A172 (cell line): Measurements from ENCODE around the gene PLPP1. TPM values are rescaled to one million over a fixed set of nuclear protein-coding genes. Genes with fewer than 3 reads are reported as not detected.

Experiments
- DNase-seq: peaks from one replicate; pipeline ENCODE4 v3.0.0-alpha.2; 2015; ENCODE audit warnings: low spot score
- total RNA-seq: library from RNA; depleted of rRNA; stranded (reverse); fragments of >200 nt; shearing (Covaris generic); gene quantifications from 2 replicates; pipeline ENCODE4 v1.2.3, GENCODE V29; 2014; rRNA removed

The PLPP1 gene
- total RNA-seq, 1 experiment from 2014 or later, result 35.8 TPM

- DNase-seq, result no peak
Measured at GRCh38 chr5:55409775-55410174, 125.0 kb downstream of the PLPP1 start.

- no peak for DNase-seq
Measured at GRCh38 chr5:55407984-55408383, 126.8 kb downstream of the PLPP1 start.

- DNase-seq, result peak; percentile 44
Measured at GRCh38 chr5:55407059-55407684, 127.6 kb downstream of the PLPP1 start.

GRCh38 chr5:55406292-55406691 lies 128.5 kb downstream of the PLPP1 start:
- no peak for DNase-seq

GRCh38 chr5:55402199-55402598 lies 132.6 kb downstream of the PLPP1 start:
- DNase-seq, result no peak

GRCh38 chr5:55393501-55394175 lies 141.1 kb downstream of the PLPP1 start:
- DNase-seq, result no peak

- no peak for DNase-seq
Measured at GRCh38 chr5:55392669-55393068, 142.1 kb downstream of the PLPP1 start.

GRCh38 chr5:55391707-55392106 lies 143.1 kb downstream of the PLPP1 start:
- DNase-seq, result no peak

- DNase-seq, result no peak
Measured at GRCh38 chr5:55387865-55388264, 146.9 kb downstream of the PLPP1 start.

GRCh38 chr5:55386356-55386755 lies 148.4 kb downstream of the PLPP1 start:
- no peak for DNase-seq

GRCh38 chr5:55385846-55386245 lies 148.9 kb downstream of the PLPP1 start:
- no peak for DNase-seq

- no peak for DNase-seq
Measured at GRCh38 chr5:55385227-55385626, 149.5 kb downstream of the PLPP1 start.

- no peak for DNase-seq
Measured at GRCh38 chr5:55384072-55384471, 150.7 kb downstream of the PLPP1 start.

- no peak for DNase-seq
Measured at GRCh38 chr5:55383254-55383653, 151.5 kb downstream of the PLPP1 start.

GRCh38 chr5:55377810-55378209 lies 157.0 kb downstream of the PLPP1 start:
- no peak for DNase-seq

Other genes with a start within 250 kb of the PLPP1 start
- gene DHX29, start 227.3 kb downstream of the PLPP1 start, total RNA-seq, result 47.8 and 61.9 TPM in 2 replicates
- 91.4 and 119 TPM in 2 replicates for gene MTREX, start 227.0 kb downstream of the PLPP1 start, total RNA-seq
- gene SLC38A9, start 177.4 kb upstream of the PLPP1 start, total RNA-seq, result 30.2 and 33.1 TPM in 2 replicates
- not detected in 2 replicates for gene DDX4, start 203.1 kb upstream of the PLPP1 start, total RNA-seq